IMR-90 (cell line): ENCODE results near the gene PRKCH. TPM values are rescaled to one million over a fixed set of nuclear protein-coding genes. Genes with fewer than 3 reads are reported as not detected.

Experiments used
- ATAC-seq: fragments of 200-7000 bp; cut with Tn5 transposase; 2 replicates; pipeline ENCODE4 v1.9.1; 2020; ENCODE audit warnings: low read depth, mild to moderate bottlenecking, moderate library complexity
- BruUV-seq: library from RNA; stranded (reverse); fragments of 400-500 nt; replicated peaks from 2 replicates; lab custom pipeline; 2021; lab: Mats Ljungman, UMichigan
- CTCF ChIA-PET: fragments of 300-600 bp; formaldehyde crosslinking; extraction: SDS; loops from one replicate; lab custom pipeline; 2021; ENCODE audit warnings: antibody characterized with exemption; lab: Yijun Ruan, JAX
- POLR2A ChIA-PET: fragments of 300-600 bp; sonication (Branson Sonifier 250); formaldehyde crosslinking; loops from one replicate; lab custom pipeline; 2022; ENCODE audit warnings: antibody characterized with exemption; ENCODE audit not compliant: unreplicated experiment; lab: Charles Lee
- DNase-seq: peaks from one replicate; pipeline ENCODE4 v3.0.0; 2013
- H2AFZ ChIP-seq: replicated peaks from 2 replicates; pipeline ENCODE3; 2013; ENCODE audit warnings: low read length, mild to moderate bottlenecking; ENCODE audit not compliant: poor library complexity
- H2AK5ac ChIP-seq: 2 replicates; pipeline ENCODE4 v1.6.1; 2013; ENCODE audit warnings: low read depth, low read length, inconsistent platforms
- H2AK9ac ChIP-seq: replicated peaks from 2 replicates; pipeline ENCODE3; 2013; ENCODE audit warnings: mild to moderate bottlenecking, low read depth, low read length, moderate library complexity; ENCODE audit not compliant: poor library complexity
- H2BK120ac ChIP-seq: 2 replicates; pipeline ENCODE4 v1.6.1; 2013; ENCODE audit warnings: low read depth, low read length, inconsistent platforms
- H2BK15ac ChIP-seq: 3 replicates; pipeline ENCODE4 v1.6.1; 2013; ENCODE audit warnings: low read depth, low read length, inconsistent platforms
- H2BK20ac ChIP-seq: 2 replicates; pipeline ENCODE4 v1.6.1; 2013; ENCODE audit warnings: low read depth, mild to moderate bottlenecking, inconsistent platforms, low read length, moderate library complexity
- H2BK5ac ChIP-seq: 2 replicates; pipeline ENCODE4 v1.6.1; 2013; ENCODE audit warnings: mild to moderate bottlenecking, low read depth, low read length, inconsistent platforms; ENCODE audit not compliant: poor library complexity, severe bottlenecking
- H3K14ac ChIP-seq: replicated peaks from 2 replicates; pipeline ENCODE4 v1.6.1; 2013; ENCODE audit warnings: low read depth, low read length, inconsistent platforms
- H3K18ac ChIP-seq: 2 replicates; pipeline ENCODE4 v1.6.1; 2013; ENCODE audit warnings: low read depth, low read length, control low read depth
- H3K23ac ChIP-seq: 2 replicates; pipeline ENCODE4 v1.6.1; 2013; ENCODE audit warnings: low read depth, low read length, inconsistent platforms
- H3K27ac ChIP-seq: 2 replicates; pipeline ENCODE4 v1.5.1; 2013; ENCODE audit warnings: mild to moderate bottlenecking, control low read depth, low read length; ENCODE audit not compliant: insufficient read depth
- H3K27me3 ChIP-seq: 2 replicates; pipeline ENCODE4 v1.6.1; 2013; ENCODE audit warnings: low read length; ENCODE audit not compliant: control insufficient read depth, insufficient read depth
- H3K36me3 ChIP-seq: 2 replicates; pipeline ENCODE4 v1.6.1; 2013; ENCODE audit warnings: low read length, mixed read lengths; ENCODE audit not compliant: control insufficient read depth, insufficient read depth
- H3K4ac ChIP-seq: 2 replicates; pipeline ENCODE4 v1.6.1; 2013; ENCODE audit warnings: low read depth, low read length, inconsistent platforms
- H3K4me1 ChIP-seq: 2 replicates; pipeline ENCODE4 v1.6.1; 2013; ENCODE audit warnings: low read length, mixed read lengths; ENCODE audit not compliant: control insufficient read depth, insufficient read depth
- H3K4me2 ChIP-seq: 2 replicates; pipeline ENCODE4 v1.6.1; 2013; ENCODE audit warnings: low read depth, mild to moderate bottlenecking, control low read depth, low read length, moderate library complexity
- H3K4me3 ChIP-seq: 2 replicates; pipeline ENCODE4 v1.5.1; 2013; ENCODE audit warnings: low read depth, mild to moderate bottlenecking, control low read depth, low read length, moderate library complexity; ENCODE audit not compliant: insufficient read depth
- H3K56ac ChIP-seq: 2 replicates; pipeline ENCODE4 v1.6.1; 2013; ENCODE audit warnings: low read length, inconsistent platforms; ENCODE audit not compliant: insufficient read depth; ENCODE audit errors: extremely low read depth
- H3K79me1 ChIP-seq, 2 experiments: 2 replicates each; pipeline ENCODE4 v1.6.1; 2013; ENCODE audit warnings: low read length in 2 of 2, inconsistent platforms in 1 of 2, low read depth in 1 of 2
- H3K9ac ChIP-seq: 2 replicates; pipeline ENCODE4 v1.6.1; 2013; ENCODE audit warnings: low read depth, low read length, control low read depth
- H3K9me1 ChIP-seq: 2 replicates; pipeline ENCODE4 v1.6.1; 2013; ENCODE audit warnings: low read length, inconsistent platforms; ENCODE audit not compliant: insufficient read depth
- H3K9me3 ChIP-seq: 2 replicates; pipeline ENCODE4 v1.6.1; 2013; ENCODE audit warnings: low read length; ENCODE audit not compliant: control insufficient read depth, insufficient read depth
- H4K20me1 ChIP-seq: 2 replicates; pipeline ENCODE4 v1.6.1; 2013; ENCODE audit warnings: low read length, inconsistent platforms; ENCODE audit not compliant: insufficient read depth
- H4K5ac ChIP-seq: 2 replicates; pipeline ENCODE4 v1.6.1; 2013; ENCODE audit warnings: mild to moderate bottlenecking, low read depth, low read length, control low read depth
- H4K8ac ChIP-seq, 2 experiments: 2 replicates each; pipeline ENCODE4 v1.6.1; 2013; ENCODE audit warnings: low read depth in 2 of 2, low read length in 2 of 2, control low read depth in 1 of 2, inconsistent platforms in 1 of 2
- H4K91ac ChIP-seq: 2 replicates; pipeline ENCODE4 v1.6.1; 2013; ENCODE audit warnings: low read depth, low read length, inconsistent platforms; ENCODE audit not compliant: insufficient read depth
- CHD1 ChIP-seq: IDR thresholded peaks from 2 replicates; pipeline ENCODE4 v1.6.1; 2012; ENCODE audit warnings: low read depth, low read length, improper control_type of control experiment
- WGBS, 2 experiments: methylation state at CpG; one replicate each; pipeline versions ENCODE4 v1.1.5 to v1.1.7; 2013; ENCODE audit warnings: missing lambda C conversion rate in 2 of 2; ENCODE audit not compliant: insufficient read length in 1 of 2; ENCODE audit errors: extremely low coverage in 2 of 2; 5-methylcytosine and 5-hydroxymethylcytosine counted together
- dilution Hi-C: fragments of 300-500 bp; cut with HindIII; formaldehyde crosslinking; loops from one replicate; pipeline ENCODE4 v1.14.3; 2018; ENCODE audit warnings: low sequenced_read_pairs; ENCODE audit not compliant: unreplicated experiment
- in situ Hi-C: fragments of 300-500 bp; cut with MboI; formaldehyde crosslinking; loops from 3 replicates; pipeline ENCODE4 v1.14.3; 2019; ENCODE audit warnings: low sequenced_read_pairs, inconsistent platforms, mixed read lengths
- intact Hi-C: fragments of 100-400 bp; cut with micrococcal nuclease; formaldehyde crosslinking; loops from 2 replicates; pipeline ENCODE4 v1.10.0; 2022
- polyA plus RNA-seq, 3 experiments: library from polyadenylated mRNA; depleted of rRNA; stranded (reverse); fragments of >200 nt; gene quantifications; 2 replicates each; pipeline ENCODE4 v1.2.3, GENCODE V29; 2012; ENCODE audit warnings: low replicate concordance in 1 of 3
- total RNA-seq: library from RNA; depleted of rRNA; stranded (reverse); fragments of >200 nt; gene quantifications from 2 replicates; pipeline ENCODE4 v1.2.3, GENCODE V29; 2012

Gene PRKCH
- total and polyA plus RNA-seq, 2 of the 4 experiments (the other 2 are of a cell fraction), result 1.6 to 2.3 TPM

GRCh38 chr14:61372379-61372778 lies 51.0 kb downstream of the PRKCH start:
- Histone ChIP-seq H4K8ac (no peak overlapping the region), H3K27me3 (peaks cover 5% of the 10 kb centered on the region; the same call in 1 of the 2 replicates), H2AK5ac (no peak overlapping the region), H3K23ac (no peak overlapping the region), H4K91ac (no peak overlapping the region), H3K79me1 (no peaks in the 10 kb centered on the region), H3K56ac (no peak overlapping the region), H3K18ac (no peak overlapping the region), H3K36me3 (no peaks in the 10 kb centered on the region), H2BK120ac (no peak overlapping the region), H4K5ac (no peak overlapping the region), H3K9me1 (no peaks in the 10 kb centered on the region), H3K4ac (no peak overlapping the region), H3K4me1 (peaks cover 1% of the 10 kb centered on the region; the same call in 1 of the 2 replicates), H2AFZ (no peak overlapping the region), H2BK15ac (no peak overlapping the region), H2AK9ac (no peak overlapping the region), H4K20me1 (no peaks in the 10 kb centered on the region), H3K4me2 (no peak overlapping the region), H3K27ac (no peak overlapping the region), H2BK5ac (no peak overlapping the region), H2BK20ac (no peak overlapping the region), H3K9me3 (peaks cover 4% of the 10 kb centered on the region), H3K4me3 (no peak overlapping the region), H3K9ac (no peak overlapping the region), H3K14ac (no peak overlapping the region)
- in situ Hi-C loops, result no loop called here
- ATAC-seq (no peak), DNase-seq (no peak)
- BruUV-seq, result no TSS peak
- POLR2A ChIA-PET, result no interaction called here
- no CpG with 5 or more reads among the region's 2 CpGs for WGBS, 2 experiments
- TF ChIP-seq CHD1, result no peak
- intact Hi-C loops, result no loop called here
- CTCF ChIA-PET, result no interaction called here
- dilution Hi-C loops, result no loop called here
